ENCODE results near the gene MEF2B.
A peak's percentile ranks its signal among the peaks of the same experiment; 100 is the strongest.

Gene MEF2B

GRCh38 chr19:19131989-19132388 is 38.1 kb downstream of the MEF2B start:
- Mint-ChIP-seq H3K27me3 (no peaks in the 10 kb centered on the region), H3K4me1 (peaks cover 14% of the 10 kb centered on the region), H3K27ac (peak overlapping the region in 1 of 2 donors; percentile 25), H3K9me3 (peaks cover 5 to 13% of the 10 kb centered on the region in 2 donors), H3K4me3 (no peak overlapping the region)
- DNase-seq (no peak), ATAC-seq (no peak)

GRCh38 chr19:19126102-19126501 is 44.0 kb downstream of the MEF2B start:
- ATAC-seq = no peak
- Mint-ChIP-seq H3K4me1 (no peaks in the 10 kb centered on the region), H3K27ac (no peak overlapping the region)

GRCh38 chr19:19123386-19123785 is 46.7 kb downstream of the MEF2B start:
- no peak overlapping the region for H3K4me3 Mint-ChIP-seq
- ATAC-seq = no peak
- DNase-seq = no peak
- H3K4me1 Mint-ChIP-seq = no peaks in the 10 kb centered on the region
- no peak overlapping the region for H3K27ac Mint-ChIP-seq
- peaks cover 7 to 11% of the 10 kb centered on the region in 2 donors for H3K9me3 Mint-ChIP-seq
- H3K27me3 Mint-ChIP-seq = no peaks in the 10 kb centered on the region

More at GRCh38 chr19:19126102-19126501, 44.0 kb downstream of the MEF2B start:
- Mint-ChIP-seq H3K9me3 (peaks cover 7 to 11% of the 10 kb centered on the region in 2 donors), H3K27me3 (no peaks in the 10 kb centered on the region), H3K4me3 (no peak overlapping the region)
- DNase-seq = no peak

- no peak overlapping the region for H3K4me3 Mint-ChIP-seq
- H3K27ac Mint-ChIP-seq = no peak overlapping the region
- H3K9me3 Mint-ChIP-seq = peaks cover 7 to 11% of the 10 kb centered on the region in 2 donors
- no peaks in the 10 kb centered on the region for H3K27me3 Mint-ChIP-seq
- DNase-seq (no peak), ATAC-seq (no peak)
- H3K4me1 Mint-ChIP-seq = no peaks in the 10 kb centered on the region
Observed at GRCh38 chr19:19122902-19123301, 47.2 kb downstream of the MEF2B start.

GRCh38 chr19:19121371-19121770 is 48.7 kb downstream of the MEF2B start:
- ATAC-seq = no peak
- Mint-ChIP-seq H3K9me3 (peaks cover 7 to 11% of the 10 kb centered on the region in 2 donors), H3K4me3 (no peak overlapping the region), H3K27ac (no peak overlapping the region), H3K4me1 (no peaks in the 10 kb centered on the region), H3K27me3 (no peaks in the 10 kb centered on the region)
- DNase-seq = no peak

GRCh38 chr19:19120308-19121231 is 49.5 kb downstream of the MEF2B start:
- Mint-ChIP-seq H3K4me1 (no peaks in the 10 kb centered on the region), H3K27ac (no peak overlapping the region), H3K27me3 (no peaks in the 10 kb centered on the region), H3K9me3 (peaks cover 7 to 11% of the 10 kb centered on the region in 2 donors), H3K4me3 (no peak overlapping the region)
- DNase-seq (no peak), ATAC-seq (peak; percentile 46)

GRCh38 chr19:19119325-19120237 is 50.5 kb downstream of the MEF2B start:
- no peaks in the 10 kb centered on the region for H3K27me3 Mint-ChIP-seq
- no peak overlapping the region for H3K27ac Mint-ChIP-seq
- H3K4me1 Mint-ChIP-seq = no peaks in the 10 kb centered on the region
- H3K9me3 Mint-ChIP-seq = peaks cover 7 to 11% of the 10 kb centered on the region in 2 donors
- ATAC-seq (no peak), DNase-seq (no peak)
- no peak overlapping the region for H3K4me3 Mint-ChIP-seq

GRCh38 chr19:19115954-19116353 is 54.1 kb downstream of the MEF2B start:
- Mint-ChIP-seq H3K9me3 (no peaks in the 10 kb centered on the region), H3K4me3 (no peak overlapping the region), H3K27ac (no peak overlapping the region), H3K4me1 (peaks cover 13% of the 10 kb centered on the region), H3K27me3 (no peaks in the 10 kb centered on the region)
- ATAC-seq (peak; percentile 57), DNase-seq (peak; percentile 37 to 44)

- peak; percentile 45 for ATAC-seq
- no peaks in the 10 kb centered on the region for H3K27me3 Mint-ChIP-seq
Observed at GRCh38 chr19:19113040-19113626, 56.9 kb downstream of the MEF2B start.

GRCh38 chr19:19111967-19112580 is 58.0 kb downstream of the MEF2B start:
- Mint-ChIP-seq H3K27me3 (no peaks in the 10 kb centered on the region), H3K4me3 (no peak overlapping the region), H3K4me1 (peaks cover 24% of the 10 kb centered on the region), H3K9me3 (no peaks in the 10 kb centered on the region), H3K27ac (no peak overlapping the region)
- DNase-seq (no peak), ATAC-seq (no peak)

More at GRCh38 chr19:19113040-19113626, 56.9 kb downstream of the MEF2B start:
- DNase-seq = no peak
- Mint-ChIP-seq H3K27ac (no peak overlapping the region), H3K9me3 (no peaks in the 10 kb centered on the region), H3K4me3 (no peak overlapping the region), H3K4me1 (peaks cover 24% of the 10 kb centered on the region)

GRCh38 chr19:19111136-19111835 is 58.8 kb downstream of the MEF2B start:
- DNase-seq = no peak
- Mint-ChIP-seq H3K4me1 (peaks cover 24% of the 10 kb centered on the region), H3K27ac (no peak overlapping the region), H3K4me3 (peak overlapping the region in 1 of 2 donors; percentile 34), H3K9me3 (no peaks in the 10 kb centered on the region), H3K27me3 (no peaks in the 10 kb centered on the region)
- ATAC-seq = no peak

- DNase-seq (no peak), ATAC-seq (peak; percentile 66)
- no peaks in the 10 kb centered on the region for H3K27me3 Mint-ChIP-seq
- peaks cover 24% of the 10 kb centered on the region for H3K4me1 Mint-ChIP-seq
- no peak overlapping the region for H3K27ac Mint-ChIP-seq
- no peaks in the 10 kb centered on the region for H3K9me3 Mint-ChIP-seq
- no peak overlapping the region for H3K4me3 Mint-ChIP-seq
Observed at GRCh38 chr19:19110410-19111135, 59.5 kb downstream of the MEF2B start.

- peaks cover 24% of the 10 kb centered on the region for H3K4me1 Mint-ChIP-seq
- H3K9me3 Mint-ChIP-seq = no peaks in the 10 kb centered on the region
- H3K27me3 Mint-ChIP-seq = no peaks in the 10 kb centered on the region
- peak overlapping the region in 1 of 2 donors; percentile 48 for H3K27ac Mint-ChIP-seq
- DNase-seq = no peak
- no peak for ATAC-seq
- no peak overlapping the region for H3K4me3 Mint-ChIP-seq
Observed at GRCh38 chr19:19109601-19110000, 60.5 kb downstream of the MEF2B start.

- Mint-ChIP-seq H3K4me1 (peaks cover 18% of the 10 kb centered on the region), H3K4me3 (no peak overlapping the region), H3K27ac (peak overlapping the region in 1 of 2 donors; percentile 48), H3K9me3 (no peaks in the 10 kb centered on the region), H3K27me3 (no peaks in the 10 kb centered on the region)
- DNase-seq (no peak), ATAC-seq (no peak)
Observed at GRCh38 chr19:19107654-19108053, 62.4 kb downstream of the MEF2B start.

Data from stimulated activated naive CD8-positive, alpha-beta T cell treated with anti-CD3 and anti-CD28 coated beads, Interleukin-15, amount 100 ng/mL, for 72 hours (primary cell).